Lower leg skin (tissue), 4 donors: ENCODE results near the gene SULT2A1. TPM values are rescaled to one million over a fixed set of nuclear protein-coding genes. Genes with fewer than 3 reads are reported as not detected.

Experiments used
- DNase-seq, 2 donors: peaks; one replicate each; pipeline ENCODE4 v3.0.0-alpha.2; 2019; ENCODE audit warnings: low spot score in 2 of 2
- H3K4me3 ChIP-seq: fragments of 200-600 bp; sonication (generic); 2 replicates; pipeline ENCODE4 v1.5.1; 2017; ENCODE audit warnings: mild to moderate bottlenecking, low read depth; ENCODE audit not compliant: poor library complexity, severe bottlenecking
- CTCF ChIP-seq, 3 donors: fragments of 450-650 bp; IDR thresholded peaks; one replicate each; pipeline ENCODE4 v1.5.1; 2016; ENCODE audit warnings: antibody characterized with exemption in 3 of 3, mild to moderate bottlenecking in 3 of 3, moderate library complexity in 2 of 3
- POLR2A ChIP-seq, 2 donors: fragments of 450-650 bp; IDR thresholded peaks; one replicate each; pipeline ENCODE4 v1.6.1; 2016 to 2017; ENCODE audit warnings: antibody characterized with exemption in 2 of 2, mild to moderate bottlenecking in 1 of 2, moderate library complexity in 1 of 2
- WGBS, 2 donors: methylation state at CpG; one replicate each; pipeline ENCODE4 v1.1.5; 2018; 5-methylcytosine and 5-hydroxymethylcytosine counted together
- intact Hi-C: fragments of 100-400 bp; cut with DNase I; formaldehyde crosslinking; loops from one replicate; pipeline ENCODE4 v1.15.0; 2023; ENCODE audit warnings: low total_unique reads
- total RNA-seq, 4 donors: library from RNA; depleted of rRNA; stranded (reverse); fragments of >200 nt; gene quantifications; one replicate each; pipeline ENCODE4 v1.1.0, GENCODE V29; 2016

The SULT2A1 gene
- total RNA-seq, 4 donors from 2014 or later, result not detected

- TF ChIP-seq CTCF (IDR thresholded peaks at IDR 0.05) (no peak), POLR2A (IDR thresholded peaks at IDR 0.05) (no peak)
- WGBS, 2 donors, result 52 to 64% methylated on average over 4 of the region's 4 CpGs
- H3K4me3 ChIP-seq, result no peak overlapping the region
- intact Hi-C loops, result no loop called here
- DNase-seq, result no peak
Observed at GRCh38 chr19:47854459-47854858, 31.7 kb downstream of the SULT2A1 start.

GRCh38 chr19:47853003-47853402 is 33.1 kb downstream of the SULT2A1 start:
- no peak for DNase-seq
- intact Hi-C loops, result no loop called here
- TF ChIP-seq POLR2A (IDR thresholded peaks at IDR 0.05) (no peak), CTCF (IDR thresholded peaks at IDR 0.05) (no peak)
- H3K4me3 ChIP-seq, result no peak overlapping the region
- WGBS, 2 donors, result 69 to 73% methylated on average over 5 of the region's 5 CpGs

- no peak overlapping the region for H3K4me3 ChIP-seq
- 4 to 6% methylated on average over 22 of the region's 22 CpGs for WGBS, 2 donors
- intact Hi-C loops, result no loop called here
- TF ChIP-seq CTCF (IDR thresholded peaks at IDR 0.05) (no peak), POLR2A (IDR thresholded peaks at IDR 0.05) (no peak)
- DNase-seq, result no peak
Observed at GRCh38 chr19:47848823-47849473, 37.2 kb downstream of the SULT2A1 start.

- 61% methylated on average over 10 of the region's 10 CpGs for WGBS, 2 donors
- no peak overlapping the region for H3K4me3 ChIP-seq
- no peak for DNase-seq
- no peak for TF ChIP-seq POLR2A (IDR thresholded peaks at IDR 0.05)
- no peak for TF ChIP-seq CTCF (IDR thresholded peaks at IDR 0.05)
- intact Hi-C loops, result no loop called here
Observed at GRCh38 chr19:47848425-47848822, 37.7 kb downstream of the SULT2A1 start.

GRCh38 chr19:47842941-47843340 is 43.2 kb downstream of the SULT2A1 start:
- intact Hi-C loops, result no loop called here
- H3K4me3 ChIP-seq, result no peak overlapping the region
- TF ChIP-seq POLR2A (IDR thresholded peaks at IDR 0.05), result no peak
- no peak for TF ChIP-seq CTCF (IDR thresholded peaks at IDR 0.05)
- WGBS, 2 donors, result 55 to 64% methylated on average over 4 to 5 of the region's 5 CpGs
- DNase-seq, result no peak

GRCh38 chr19:47839913-47840312 is 46.2 kb downstream of the SULT2A1 start:
- intact Hi-C loops, result no loop called here
- no peak for DNase-seq
- no peak for TF ChIP-seq CTCF (IDR thresholded peaks at IDR 0.05)
- TF ChIP-seq POLR2A (IDR thresholded peaks at IDR 0.05), result no peak
- H3K4me3 ChIP-seq, result no peak overlapping the region
- WGBS, 2 donors, result 23 to 31% methylated on average over 10 of the region's 10 CpGs
